Activated T-cell treated with anti-CD3 and anti-CD28 coated beads for 48 hours (primary cell): Measurements from ENCODE around the gene SLC25A14.

Experiments
- DNase-seq: peaks from one replicate; pipeline ENCODE4 v3.0.0-alpha.2; 2020; ENCODE audit warnings: low read depth

SLC25A14 gene

DNA sequence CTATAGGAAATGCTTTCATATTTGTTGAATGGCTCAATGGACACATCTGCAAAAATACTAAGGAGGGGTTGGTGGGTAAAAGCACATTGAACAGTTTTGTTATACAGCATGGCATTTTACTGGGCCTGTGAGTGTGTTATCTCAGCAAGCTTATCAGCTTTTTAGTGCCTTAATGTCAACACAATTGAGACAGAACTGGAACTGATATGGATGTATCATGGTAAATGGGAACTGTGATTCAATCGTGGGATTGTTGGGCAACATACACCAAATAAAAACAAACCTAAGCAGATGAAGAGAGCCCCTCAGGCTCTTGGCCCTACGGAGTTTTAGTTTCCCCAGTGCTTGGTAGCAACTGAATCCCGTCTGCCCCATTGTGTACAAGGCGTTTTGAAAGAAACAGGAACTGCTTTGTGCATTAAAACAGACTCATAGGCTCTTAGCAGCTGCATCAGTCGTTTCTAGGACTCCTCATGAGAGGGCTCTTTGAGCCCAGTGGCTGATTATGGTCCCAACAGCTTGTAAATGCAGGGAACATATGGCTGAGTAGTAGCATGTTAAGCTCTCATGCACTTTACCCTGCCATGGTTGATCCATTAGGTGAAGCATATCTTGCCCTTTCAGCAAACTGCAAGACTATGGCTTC lies 38.4 kb downstream of the SLC25A14 start:
- DNase-seq: no peak

DNA sequence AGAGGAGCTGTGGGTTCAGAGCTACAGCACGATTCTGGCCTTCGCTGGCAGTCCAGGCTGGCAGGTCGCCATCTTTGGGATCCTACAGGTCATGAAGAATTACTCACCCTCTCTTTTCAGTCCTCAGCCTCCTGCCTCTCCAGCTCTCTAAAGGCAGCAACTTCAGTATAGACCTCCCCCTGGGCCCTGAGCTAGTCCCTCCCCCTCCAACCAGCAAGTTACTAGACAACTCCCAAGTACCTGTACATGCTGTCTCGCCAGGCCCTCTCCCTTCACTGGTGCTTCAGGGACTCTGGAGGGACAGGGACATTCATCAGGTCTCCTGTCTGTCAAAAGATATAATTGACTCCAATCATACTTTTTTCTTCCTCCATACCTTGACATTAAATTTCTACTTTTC lies 45.8 kb downstream of the SLC25A14 start, which contains the start of gene GPR119:
Gene GPR119, minus strand, starts transcription at position 155 of the 400 bp plus-strand sequence. CDS start 227 bp downstream, outside the sequence.
- no peak for DNase-seq

DNA sequence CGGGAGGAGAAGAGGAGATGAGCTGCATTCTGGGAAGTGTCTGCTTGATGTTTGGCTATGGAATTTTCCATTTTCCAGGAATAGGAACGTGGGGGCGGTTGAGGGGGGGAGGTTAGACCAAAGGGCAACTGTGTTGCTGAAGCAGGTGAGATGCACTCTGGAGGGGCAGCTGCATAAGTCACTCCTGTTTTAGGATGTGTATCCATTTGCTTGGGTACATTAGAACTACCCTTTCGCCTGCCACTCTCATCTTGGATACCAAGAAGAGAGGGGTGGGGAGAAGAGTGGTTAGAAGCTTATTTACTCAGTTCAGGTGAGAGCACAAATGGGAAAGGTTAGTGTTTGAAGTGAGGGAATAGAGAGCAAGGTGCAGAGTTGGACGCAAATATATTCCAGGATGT lies 46.7 kb downstream of the SLC25A14 start:
- no peak for DNase-seq

DNA sequence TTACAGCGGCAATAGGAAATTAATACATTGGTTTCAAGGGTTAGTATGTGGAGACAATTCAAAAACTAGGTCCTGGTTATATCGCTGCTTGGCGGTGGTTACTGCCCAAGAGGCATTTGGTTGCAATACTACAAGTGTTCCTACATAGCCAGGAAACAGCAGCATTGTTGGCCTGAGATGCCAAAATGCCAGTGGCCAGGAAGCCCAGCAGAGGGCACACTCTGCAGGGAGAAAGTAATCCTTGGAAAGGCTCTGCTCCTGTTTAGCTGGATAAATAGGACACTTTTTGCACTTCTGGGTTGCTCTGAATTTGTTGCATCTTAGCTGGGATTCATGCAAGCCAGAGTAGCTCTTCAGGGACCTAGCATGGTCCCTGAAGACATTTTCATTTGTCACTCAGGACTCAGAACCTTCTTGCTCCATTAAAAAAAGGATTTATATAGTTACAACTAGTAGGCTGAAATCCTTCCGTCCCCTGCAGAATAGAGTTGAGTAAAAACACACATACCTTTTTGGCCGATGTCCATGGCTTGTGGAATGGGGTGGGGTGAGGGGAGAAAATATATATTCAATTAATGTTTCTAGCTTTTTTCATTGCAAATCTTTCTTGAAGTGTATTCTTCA lies 53.8 kb downstream of the SLC25A14 start:
- no peak for DNase-seq

DNA sequence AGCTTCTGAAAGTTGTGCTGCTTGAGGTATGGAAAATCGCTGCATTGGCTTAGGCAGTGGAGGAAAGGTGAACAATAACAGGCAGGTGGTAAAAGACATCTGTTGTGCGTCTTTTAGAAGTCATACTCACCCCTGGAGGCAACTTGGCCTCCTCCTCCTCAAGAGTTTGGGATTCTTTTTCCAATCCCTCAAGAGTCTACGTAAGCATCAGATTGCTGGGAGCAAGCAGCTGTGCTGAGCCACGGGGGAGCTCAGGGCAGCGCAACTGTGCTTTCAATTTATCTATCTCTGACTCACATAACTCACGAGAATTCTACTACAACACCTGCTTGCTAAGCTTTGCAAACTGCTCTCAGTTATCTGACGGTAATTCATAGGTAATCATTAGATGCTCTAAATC lies 55.6 kb downstream of the SLC25A14 start:
- no peak for DNase-seq

DNA sequence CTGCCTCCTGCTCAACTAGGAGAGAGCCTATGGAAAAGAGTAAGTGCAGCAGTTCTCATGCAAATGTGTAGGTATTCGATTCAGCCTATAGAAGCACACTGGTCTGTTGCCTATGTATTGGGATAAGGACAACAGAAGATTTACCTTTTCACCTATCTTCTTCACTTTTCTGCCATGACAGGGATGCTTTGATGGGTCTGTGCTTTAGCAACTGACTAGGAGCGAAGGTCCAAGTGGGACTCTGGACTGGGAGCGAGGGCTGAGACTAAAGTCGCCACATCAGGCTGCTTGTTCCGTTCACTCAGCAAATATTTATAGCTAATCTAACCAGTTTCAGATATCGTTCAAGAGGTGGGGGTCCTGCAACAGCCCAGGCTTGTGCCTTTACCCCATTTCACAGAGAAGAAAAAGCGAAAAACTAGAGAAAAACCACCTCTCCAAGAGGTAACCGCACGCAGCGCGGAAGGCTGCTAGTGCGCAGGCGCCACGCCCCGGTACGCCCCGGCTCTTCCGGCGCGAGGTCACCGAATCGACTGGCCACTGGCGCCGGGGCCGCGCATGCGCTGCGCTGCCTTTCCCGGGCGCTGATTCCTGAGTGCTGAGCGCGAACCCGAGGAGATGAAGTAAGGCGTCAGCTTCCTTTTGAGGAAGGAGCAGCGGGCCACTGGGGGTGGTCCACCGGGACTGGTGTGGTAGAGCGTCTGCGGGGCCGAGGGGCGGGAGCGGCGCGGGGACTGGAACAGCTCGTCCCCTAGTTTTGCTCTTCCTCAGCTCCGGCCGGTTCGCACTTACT lies 61.9 kb downstream of the SLC25A14 start, which contains the start of gene RBMX2:
Gene RBMX2, plus strand, starts transcription at position 573 of the 793 bp plus-strand sequence. Its CDS starts 46 bp downstream, at position 619.
- peak; percentile 65 for DNase-seq

DNA sequence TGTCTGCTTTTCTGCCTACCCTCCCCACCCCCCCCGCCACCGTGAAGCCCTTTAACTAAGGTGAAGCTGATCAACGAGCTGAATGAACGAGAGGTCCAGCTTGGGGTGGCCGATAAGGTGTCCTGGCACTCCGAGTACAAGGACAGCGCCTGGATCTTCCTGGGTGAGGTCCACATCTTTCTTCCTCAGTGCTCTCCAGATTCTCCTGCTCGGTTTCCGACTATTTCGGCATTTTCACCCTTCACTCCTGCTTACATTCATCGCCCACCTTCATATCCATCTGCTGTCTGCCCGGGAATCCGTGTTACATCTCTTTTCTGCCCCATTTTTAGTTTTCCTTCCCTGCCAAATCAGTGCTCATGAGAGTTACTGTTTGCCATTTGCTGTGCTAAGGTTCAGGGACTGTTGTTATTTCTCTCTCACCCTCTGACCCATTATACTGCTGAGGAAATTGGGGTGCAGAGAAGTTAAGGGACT lies 62.5 kb downstream of the SLC25A14 start:
- DNase-seq: no peak

DNA sequence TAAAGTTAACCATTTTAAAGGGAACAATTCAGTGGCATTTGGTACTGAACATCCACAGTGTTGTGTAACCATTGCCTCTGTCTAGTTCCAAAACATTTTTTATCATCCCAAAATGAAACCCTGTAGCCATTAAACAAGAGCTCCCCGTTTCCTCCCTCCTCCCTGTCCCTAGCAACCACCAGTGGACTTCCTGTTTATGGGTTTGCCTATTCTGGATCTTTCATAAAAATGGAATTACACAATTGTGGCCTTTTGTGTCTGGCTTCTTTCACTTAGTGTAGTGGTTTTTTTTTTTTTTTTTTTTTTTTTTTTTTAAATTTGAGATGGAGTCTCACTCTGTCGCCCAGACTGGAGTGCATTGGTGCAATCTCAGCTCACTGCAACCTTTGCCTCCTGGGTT lies 73.7 kb downstream of the SLC25A14 start:
- DNase-seq: no peak

DNA sequence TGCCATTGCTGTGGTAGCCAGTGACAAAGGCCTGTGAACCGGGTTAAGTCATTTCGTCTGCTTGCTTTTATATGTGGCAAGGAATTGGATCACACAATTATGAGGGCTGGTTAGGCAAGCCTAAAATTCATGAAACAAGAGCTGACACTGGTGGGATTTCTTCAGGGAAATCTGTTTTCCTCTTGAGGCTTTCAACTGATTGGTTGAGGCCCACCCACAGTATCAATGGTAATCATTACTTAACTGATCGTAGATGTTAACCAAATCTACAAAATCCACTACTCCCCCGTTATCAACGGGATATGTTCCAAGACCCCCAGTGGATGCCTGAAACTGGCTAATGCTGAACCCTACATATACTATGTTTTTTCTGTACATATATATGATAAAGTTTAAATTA lies 75.1 kb downstream of the SLC25A14 start:
- DNase-seq: no peak

DNA sequence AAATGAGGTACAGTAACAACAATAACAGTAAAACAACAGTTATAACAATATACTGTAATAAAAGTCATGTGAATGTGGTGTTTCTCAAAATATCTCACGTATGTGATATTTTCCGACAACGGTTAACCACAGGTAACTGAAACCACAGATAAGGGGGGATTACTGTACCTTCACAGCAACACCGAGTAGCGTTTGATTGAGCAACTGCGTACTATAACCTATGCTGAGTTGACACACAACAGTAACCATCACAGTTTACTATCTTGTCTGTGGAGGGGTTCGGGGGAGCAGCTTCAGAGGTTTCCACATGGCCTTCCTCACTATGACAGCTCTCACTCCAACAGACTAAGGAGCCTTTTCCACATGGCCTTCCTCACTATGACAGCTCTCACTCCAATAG lies 75.5 kb downstream of the SLC25A14 start:
- DNase-seq: no peak

DNA sequence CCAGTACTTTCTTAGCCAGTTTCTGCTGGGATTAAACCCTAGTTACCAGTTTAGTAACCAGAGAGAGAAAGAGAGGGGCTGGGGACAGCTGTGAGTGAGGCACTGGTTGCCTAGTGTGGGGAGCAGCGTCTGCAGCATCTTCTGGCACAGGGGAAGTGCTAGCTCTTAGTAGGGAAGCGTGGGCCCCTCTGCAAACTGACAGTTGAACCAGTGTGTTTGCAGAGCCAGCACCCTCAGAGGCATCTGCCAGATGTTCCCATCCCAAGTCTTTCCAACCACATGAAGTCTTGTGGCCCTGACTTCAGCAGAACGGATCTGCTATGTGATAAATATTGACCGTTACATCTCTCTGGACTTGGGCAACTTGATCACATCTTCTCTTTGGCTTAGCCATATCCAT lies 77.1 kb downstream of the SLC25A14 start:
- no peak for DNase-seq

DNA sequence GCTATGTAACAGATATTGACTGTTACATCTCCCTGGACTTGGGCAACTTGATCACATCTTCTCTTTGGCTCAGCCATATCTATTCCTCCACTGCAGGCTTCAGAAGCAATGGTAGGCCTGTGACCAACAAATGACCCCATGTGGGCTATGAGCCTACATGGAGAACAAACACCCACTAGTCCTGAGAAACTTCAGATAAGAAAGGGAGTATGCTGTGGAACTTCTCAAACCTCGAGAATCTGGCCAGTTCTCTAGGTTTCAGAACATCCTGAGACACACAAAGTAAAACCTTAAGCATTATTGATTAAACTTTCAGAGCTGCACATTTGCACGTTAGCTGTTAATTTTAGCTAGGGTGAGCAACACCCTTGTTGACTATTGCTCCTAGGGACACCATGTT lies 78.3 kb downstream of the SLC25A14 start:
- DNase-seq: no peak

DNA sequence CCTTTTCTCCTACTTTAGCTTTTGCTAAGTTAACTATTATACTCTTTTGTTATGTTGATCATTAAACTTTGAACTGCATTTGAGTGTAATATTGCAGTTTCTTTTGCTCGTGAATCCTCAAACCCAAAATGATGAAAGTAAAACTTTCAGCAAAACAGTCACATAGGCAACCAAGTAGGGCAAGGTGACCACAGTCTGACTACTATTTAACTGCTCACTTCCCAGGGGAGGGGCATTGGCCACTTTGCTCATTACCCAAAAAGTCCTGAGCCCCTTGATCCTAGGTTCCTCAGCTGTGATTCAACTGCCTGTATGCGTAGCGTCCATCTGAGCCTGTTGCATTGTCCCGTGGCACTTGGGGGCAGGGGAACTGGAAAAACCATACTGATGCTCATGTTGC lies 79.0 kb downstream of the SLC25A14 start:
- DNase-seq: no peak

DNA sequence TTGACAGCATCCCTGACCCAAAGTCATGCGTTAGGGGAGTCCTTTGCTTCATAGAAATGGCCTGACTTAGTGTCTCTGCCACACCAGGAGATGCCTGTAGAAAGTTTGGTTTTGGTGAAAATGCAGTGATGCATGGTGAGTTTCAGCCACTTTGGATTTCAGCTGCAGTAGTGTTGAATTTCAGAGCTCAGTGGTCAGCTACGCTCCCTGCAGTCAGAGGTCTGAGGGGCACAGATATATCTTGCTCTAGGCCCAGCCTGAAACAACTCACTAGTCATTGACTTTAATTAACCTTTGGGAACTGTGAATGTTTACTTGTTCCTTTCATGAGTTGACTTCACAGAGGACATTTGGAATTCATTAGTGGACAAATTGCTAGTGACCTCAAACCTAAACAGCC lies 79.5 kb downstream of the SLC25A14 start:
- DNase-seq: no peak
